ENCODE measurements around the gene CDH4.

The CDH4 gene

GRCh38 chr20:61301711-61302525 is 49.9 kb downstream of the CDH4 start:
- no peak for DNase-seq (ENCODE audit: low spot score)

GRCh38 chr20:61303217-61303616 is 51.2 kb downstream of the CDH4 start:
- no peak for DNase-seq (ENCODE audit: low spot score)

GRCh38 chr20:61303675-61304074 is 51.6 kb downstream of the CDH4 start:
- no peak for DNase-seq (ENCODE audit: low spot score)

GRCh38 chr20:61304750-61305149 is 52.7 kb downstream of the CDH4 start:
- DNase-seq (ENCODE audit: low spot score): no peak

GRCh38 chr20:61306937-61307475 is 54.9 kb downstream of the CDH4 start:
- no peak for DNase-seq (ENCODE audit: low spot score)

- no peak for DNase-seq (ENCODE audit: low spot score)
Observed at GRCh38 chr20:61307686-61308476, 55.8 kb downstream of the CDH4 start.

- DNase-seq (ENCODE audit: low spot score): no peak
Observed at GRCh38 chr20:61308477-61308774, 56.4 kb downstream of the CDH4 start.

GRCh38 chr20:61310954-61311353 is 58.9 kb downstream of the CDH4 start:
- no peak for DNase-seq (ENCODE audit: low spot score)

GRCh38 chr20:61311656-61312387 is 59.8 kb downstream of the CDH4 start:
- DNase-seq (ENCODE audit: low spot score): no peak

GRCh38 chr20:61312925-61313324 is 60.9 kb downstream of the CDH4 start:
- DNase-seq (ENCODE audit: low spot score): no peak

- no peak for DNase-seq (ENCODE audit: low spot score)
Observed at GRCh38 chr20:61313396-61313795, 61.3 kb downstream of the CDH4 start.

GRCh38 chr20:61314326-61315010 is 62.4 kb downstream of the CDH4 start:
- no peak for DNase-seq (ENCODE audit: low spot score)

- DNase-seq (ENCODE audit: low spot score): no peak
Observed at GRCh38 chr20:61315319-61315718, 63.3 kb downstream of the CDH4 start.

GRCh38 chr20:61316346-61316745 is 64.3 kb downstream of the CDH4 start:
- DNase-seq (ENCODE audit: low spot score): no peak

- DNase-seq (ENCODE audit: low spot score): no peak
Observed at GRCh38 chr20:61317966-61318530, 66.0 kb downstream of the CDH4 start.

GRCh38 chr20:61320691-61321425 is 68.8 kb downstream of the CDH4 start:
- DNase-seq (ENCODE audit: low spot score): no peak

- DNase-seq (ENCODE audit: low spot score): no peak
Observed at GRCh38 chr20:61321481-61321880, 69.4 kb downstream of the CDH4 start.

GRCh38 chr20:61322151-61322865 is 70.2 kb downstream of the CDH4 start:
- DNase-seq (ENCODE audit: low spot score): no peak

- no peak for DNase-seq (ENCODE audit: low spot score)
Observed at GRCh38 chr20:61324906-61325305, 72.8 kb downstream of the CDH4 start.

GRCh38 chr20:61325718-61326117 is 73.7 kb downstream of the CDH4 start:
- DNase-seq (ENCODE audit: low spot score): no peak
